Cardiac muscle cell (in vitro differentiated cells and primary cell): Measurements from ENCODE around the gene PLCD3. TPM values are rescaled to one million over a fixed set of nuclear protein-coding genes. Genes with fewer than 3 reads are reported as not detected.
"Not testable (repeated sequence)": the region's sequence is repeated elsewhere in the genome, so short reads cannot be mapped to it uniquely, and the experiment has no call there.

Experiments used
- DNase-seq, 2 donors: peaks; one replicate each; pipeline versions ENCODE4 v3.0.0 to v3.0.0-alpha.2; 2010 to 2017; ENCODE audit warnings: low read depth in 1 of 2, low spot score in 1 of 2
- H3K27ac ChIP-seq: fragments of 200-600 bp; sonication (generic); 2 replicates; pipeline ENCODE4 v1.5.1; 2016
- H3K27me3 ChIP-seq: fragments of 200-600 bp; sonication (generic); 2 replicates; pipeline ENCODE4 v1.6.0; 2016; ENCODE audit warnings: control low read depth
- H3K36me3 ChIP-seq: fragments of 200-600 bp; sonication (generic); 2 replicates; pipeline ENCODE4 v1.5.1; 2016; ENCODE audit warnings: control low read depth
- H3K4me1 ChIP-seq: fragments of 200-600 bp; sonication (generic); 2 replicates; pipeline ENCODE4 v1.8.1; 2017; ENCODE audit warnings: low read depth, mild to moderate bottlenecking, mixed run types
- H3K4me3 ChIP-seq: fragments of 200-600 bp; sonication (generic); 2 replicates; pipeline ENCODE4 v1.5.1; 2016; ENCODE audit warnings: mild to moderate bottlenecking
- H3K9me3 ChIP-seq: fragments of 200-600 bp; sonication (generic); 2 replicates; pipeline ENCODE4 v1.5.1; 2017; ENCODE audit warnings: low read depth, mild to moderate bottlenecking, control low read depth
- polyA plus RNA-seq: library from polyadenylated mRNA; unstranded; fragments of >200 nt; fragmentation: Nextera tagmentation; extraction: Ambion mirVana; gene quantifications from 2 replicates; pipeline ENCODE4 v1.2.1, GENCODE V29; 2016
- total RNA-seq: library from RNA; depleted of rRNA; stranded (reverse); fragments of >200 nt; gene quantifications from 2 replicates; pipeline ENCODE4 v1.2.3, GENCODE V29; 2016
- TF ChIP-seq, protein P1 (sequence below): IDR thresholded peaks from 2 replicates; pipeline ENCODE4 v1.5.1; 2012; ENCODE audit warnings: low read depth, mild to moderate bottlenecking, low read length

PLCD3 gene
- total and polyA plus RNA-seq, 2 experiments from 2014 or later, result 36.0 to 66.3 TPM

DNA sequence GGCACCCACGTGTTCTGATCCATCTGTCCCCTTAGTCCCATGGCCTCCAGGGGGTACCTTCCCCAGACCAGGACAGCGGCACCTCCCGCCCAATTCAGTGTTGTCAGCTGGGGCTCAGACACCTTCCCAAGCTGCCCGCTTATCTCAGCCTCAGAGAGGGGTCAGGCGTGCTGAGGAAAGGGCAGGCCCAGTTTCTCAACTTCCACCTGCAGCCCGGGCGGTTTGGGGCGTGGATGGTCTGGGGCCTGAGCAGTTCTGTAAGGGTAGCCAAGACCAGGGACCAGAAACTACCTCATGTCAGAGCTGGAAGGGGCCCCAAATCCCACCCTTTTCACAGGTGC is 5.1 kb downstream of the PLCD3 start:
- H3K9me3 ChIP-seq, result no peaks in the 10 kb centered on the region
- TF ChIP-seq, protein P1, sequence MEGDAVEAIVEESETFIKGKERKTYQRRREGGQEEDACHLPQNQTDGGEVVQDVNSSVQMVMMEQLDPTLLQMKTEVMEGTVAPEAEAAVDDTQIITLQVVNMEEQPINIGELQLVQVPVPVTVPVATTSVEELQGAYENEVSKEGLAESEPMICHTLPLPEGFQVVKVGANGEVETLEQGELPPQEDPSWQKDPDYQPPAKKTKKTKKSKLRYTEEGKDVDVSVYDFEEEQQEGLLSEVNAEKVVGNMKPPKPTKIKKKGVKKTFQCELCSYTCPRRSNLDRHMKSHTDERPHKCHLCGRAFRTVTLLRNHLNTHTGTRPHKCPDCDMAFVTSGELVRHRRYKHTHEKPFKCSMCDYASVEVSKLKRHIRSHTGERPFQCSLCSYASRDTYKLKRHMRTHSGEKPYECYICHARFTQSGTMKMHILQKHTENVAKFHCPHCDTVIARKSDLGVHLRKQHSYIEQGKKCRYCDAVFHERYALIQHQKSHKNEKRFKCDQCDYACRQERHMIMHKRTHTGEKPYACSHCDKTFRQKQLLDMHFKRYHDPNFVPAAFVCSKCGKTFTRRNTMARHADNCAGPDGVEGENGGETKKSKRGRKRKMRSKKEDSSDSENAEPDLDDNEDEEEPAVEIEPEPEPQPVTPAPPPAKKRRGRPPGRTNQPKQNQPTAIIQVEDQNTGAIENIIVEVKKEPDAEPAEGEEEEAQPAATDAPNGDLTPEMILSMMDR, result no peak
- H3K36me3 ChIP-seq, result no peaks in the 10 kb centered on the region
- peak overlapping the region; percentile 92 for H3K27ac ChIP-seq
- H3K27me3 ChIP-seq, result no peaks in the 10 kb centered on the region
- H3K4me3 ChIP-seq, result no peak overlapping the region
- H3K4me1 ChIP-seq, result peaks cover 14% of the 10 kb centered on the region
- peak in 1 of 2 donors; percentile 43 for DNase-seq

DNA sequence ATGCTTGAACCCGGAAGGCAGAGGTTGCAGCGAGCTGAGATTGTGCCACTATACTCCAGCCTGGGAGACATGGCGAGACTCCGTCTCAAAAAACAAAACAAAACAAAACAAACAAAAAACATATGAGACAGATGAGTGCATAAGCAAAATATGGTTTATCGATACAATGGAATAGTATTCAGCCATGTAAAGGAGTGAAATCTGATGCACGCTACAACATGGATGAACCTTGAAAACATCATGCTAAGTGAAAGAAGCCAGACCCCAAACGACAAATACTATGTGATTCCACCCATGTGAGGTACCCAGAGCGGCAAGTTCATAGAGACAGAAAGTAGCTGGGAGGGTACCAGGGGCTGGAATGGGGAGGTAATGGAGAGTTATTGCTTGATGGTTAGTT is 6.8 kb downstream of the PLCD3 start:
- Histone ChIP-seq H3K27ac (no peak overlapping the region), H3K4me1 (peaks cover 14% of the 10 kb centered on the region), H3K27me3 (no peaks in the 10 kb centered on the region), H3K4me3 (no peak overlapping the region), H3K9me3 (no peaks in the 10 kb centered on the region), H3K36me3 (no peaks in the 10 kb centered on the region)
- no peak for DNase-seq
- TF ChIP-seq, protein P1, result no peak

DNA sequence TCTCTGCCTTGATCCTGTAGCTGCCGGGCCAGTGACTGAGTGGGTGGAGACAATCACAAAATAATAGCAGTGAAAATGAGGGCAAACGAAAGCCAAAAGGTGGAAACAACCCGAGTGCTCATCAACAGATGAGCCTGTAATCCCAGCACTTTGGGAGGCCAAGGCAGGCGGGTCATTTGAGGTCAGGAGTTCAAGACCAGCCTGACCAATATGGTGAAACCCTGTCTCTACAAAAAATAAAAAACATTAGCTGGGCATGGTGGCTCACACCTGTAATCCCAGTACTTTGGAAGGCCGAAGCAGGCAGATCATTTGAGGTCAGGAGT is 7.6 kb downstream of the PLCD3 start:
- not testable (repeated sequence) for DNase-seq, H3K27me3 ChIP-seq, H3K9me3 ChIP-seq, H3K27ac ChIP-seq, H3K4me3 ChIP-seq, H3K36me3 ChIP-seq
- H3K4me1 ChIP-seq, result peaks cover 14% of the 10 kb centered on the region

DNA sequence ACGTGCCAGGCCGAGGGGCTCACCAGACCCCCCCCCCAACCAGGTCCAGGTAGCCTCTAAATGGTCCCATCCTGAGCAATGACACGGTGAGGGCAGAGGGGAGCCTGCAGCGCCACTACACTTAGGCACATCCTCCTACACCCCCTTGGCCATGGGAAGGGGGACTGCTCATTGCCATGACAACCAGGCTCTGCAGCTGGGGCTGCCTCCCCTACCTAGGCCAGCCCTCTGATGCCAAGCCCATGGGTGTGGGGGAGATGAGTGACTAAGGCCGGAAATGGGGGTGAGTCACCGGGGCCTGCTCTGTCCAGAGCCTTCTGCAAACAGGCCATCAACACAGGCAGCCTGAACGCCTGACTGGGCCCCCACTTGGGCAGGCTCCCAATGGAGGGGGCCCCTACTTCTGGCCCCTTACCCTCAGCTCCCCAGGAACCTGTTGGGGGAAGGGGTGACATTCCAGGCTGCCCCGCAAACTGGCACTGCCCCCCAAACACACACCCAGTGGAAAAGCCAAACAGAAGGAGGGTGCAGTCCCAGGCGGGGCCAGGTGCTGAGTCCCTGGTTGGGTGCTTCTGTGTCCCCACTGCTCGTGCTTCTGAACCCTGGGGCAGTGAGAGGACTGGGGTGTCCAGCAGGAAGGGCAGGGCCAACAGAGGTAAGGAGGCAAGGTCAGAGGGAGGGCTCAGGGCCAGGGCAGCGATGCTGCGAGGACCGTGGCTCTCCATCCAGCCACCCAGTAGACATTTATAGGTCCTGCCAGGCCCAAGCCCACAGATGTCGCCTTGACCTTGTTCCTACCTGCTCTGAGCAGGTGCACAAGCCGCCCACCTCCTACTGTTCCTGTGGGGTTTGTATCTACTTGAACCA is 8.2 kb downstream of the PLCD3 start:
- no peaks in the 10 kb centered on the region for H3K9me3 ChIP-seq
- TF ChIP-seq, protein P1, result no peak
- H3K27me3 ChIP-seq, result no peaks in the 10 kb centered on the region
- H3K36me3 ChIP-seq, result no peaks in the 10 kb centered on the region
- DNase-seq, result peak in 1 of 2 donors; percentile 89
- H3K4me1 ChIP-seq, result peaks cover 14% of the 10 kb centered on the region
- H3K4me3 ChIP-seq, result no peak overlapping the region
- H3K27ac ChIP-seq, result no peak overlapping the region

DNA sequence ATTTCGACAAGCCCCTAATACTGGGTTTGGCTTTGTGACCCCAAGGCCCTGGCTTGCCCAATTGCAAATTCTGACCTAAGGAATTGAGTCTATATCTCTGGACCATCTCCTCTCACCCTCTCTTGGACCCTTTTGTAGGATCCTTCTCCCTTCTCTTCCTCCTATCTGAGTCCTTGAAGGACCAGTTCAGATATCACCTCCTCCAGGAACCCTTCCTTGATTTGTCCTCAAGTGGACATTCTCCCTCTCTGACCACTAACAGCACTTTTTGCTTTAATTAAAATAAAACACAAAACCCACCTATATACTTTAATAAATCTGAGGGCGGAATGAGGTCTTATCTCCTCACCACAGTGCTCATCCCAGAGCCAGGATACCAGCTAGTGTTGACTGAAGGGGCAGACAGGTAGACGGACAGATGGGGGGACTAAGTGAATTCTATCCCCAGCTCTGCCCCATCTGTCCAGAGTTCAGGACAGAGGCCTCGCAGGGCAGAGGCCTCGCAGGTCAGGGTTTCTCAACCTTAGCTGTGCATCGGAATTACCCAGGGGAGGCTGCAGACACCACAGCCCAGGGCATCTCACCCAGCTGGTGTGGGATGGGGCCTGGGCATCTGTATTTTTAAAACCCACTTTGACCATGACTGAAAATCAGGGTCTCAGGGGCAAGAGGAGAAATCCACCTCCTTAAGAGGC is 9.1 kb downstream of the PLCD3 start:
- TF ChIP-seq, protein P1, result no peak
- no peaks in the 10 kb centered on the region for H3K9me3 ChIP-seq
- H3K27ac ChIP-seq, result no peak overlapping the region
- H3K36me3 ChIP-seq, result no peaks in the 10 kb centered on the region
- no peaks in the 10 kb centered on the region for H3K27me3 ChIP-seq
- no peak for DNase-seq
- H3K4me1 ChIP-seq, result peaks cover 14% of the 10 kb centered on the region
- no peak overlapping the region for H3K4me3 ChIP-seq

DNA sequence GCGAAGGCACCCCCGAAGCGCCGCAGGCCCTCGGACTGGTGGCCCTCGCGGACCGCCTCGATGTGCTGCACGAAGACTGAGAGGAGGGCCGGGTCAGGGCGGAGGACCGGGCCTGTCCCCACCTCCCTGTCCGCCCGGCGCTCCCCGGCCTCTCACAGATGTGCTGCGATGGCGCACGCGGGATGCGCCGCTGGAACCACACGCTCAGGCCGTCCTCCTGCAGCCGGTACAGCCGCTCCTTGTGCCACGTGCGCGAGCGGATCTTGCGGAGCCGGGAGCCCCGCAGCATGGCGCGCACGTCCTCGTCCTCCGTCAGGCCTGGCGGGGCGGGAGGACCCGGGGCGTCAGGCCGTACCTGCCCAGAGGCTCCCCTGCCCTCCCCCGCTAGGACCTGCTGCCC is 11.3 kb downstream of the PLCD3 start:
- Histone ChIP-seq H3K27me3 (no peaks in the 10 kb centered on the region), H3K36me3 (no peaks in the 10 kb centered on the region), H3K9me3 (no peaks in the 10 kb centered on the region), H3K27ac (no peak overlapping the region), H3K4me1 (no peaks in the 10 kb centered on the region), H3K4me3 (no peak overlapping the region)
- TF ChIP-seq, protein P1, result no peak
- DNase-seq, result no peak
